OCI-LY3 (cell line): ENCODE results near the gene CELF2.

Experiments
- H2AFZ ChIP-seq: fragments of 200-600, 300-600 bp; shearing (Covaris generic); 2 replicates; pipeline ENCODE4 v1.6.0; 2014; ENCODE audit warnings: antibody characterized with exemption, low read depth, low read length
- H3K27ac ChIP-seq: fragments of 200-600, 300-600 bp; sonication (generic); 2 replicates; pipeline ENCODE4 v1.5.1; 2014; ENCODE audit warnings: mild to moderate bottlenecking, low read length, moderate library complexity, mixed read lengths
- H3K27me3 ChIP-seq: fragments of 200-600, 300-600 bp; sonication (generic); 2 replicates; pipeline ENCODE4 v1.6.1; 2014; ENCODE audit warnings: low read depth, low read length, mixed read lengths
- H3K36me3 ChIP-seq: fragments of 200-600, 300-600 bp; sonication (generic); replicated peaks from 2 replicates; pipeline ENCODE3; 2014; ENCODE audit warnings: low read depth, low read length, mixed read lengths
- H3K4me1 ChIP-seq: fragments of 300-600, 200-600 bp; sonication (generic); 2 replicates; pipeline ENCODE4 v1.6.1; 2014; ENCODE audit warnings: low read length, mixed read lengths
- H3K4me2 ChIP-seq: fragments of 200-600, 300-600 bp; sonication (generic); 2 replicates; pipeline ENCODE4 v1.6.1; 2014; ENCODE audit warnings: low read length, mixed read lengths
- H3K4me3 ChIP-seq: fragments of 300-600, 200-600 bp; sonication (generic); 2 replicates; pipeline ENCODE4 v1.5.1; 2014; ENCODE audit warnings: antibody characterized with exemption, mild to moderate bottlenecking, low read length, moderate library complexity
- H3K79me2 ChIP-seq: fragments of 300-600, 200-600 bp; shearing (Covaris generic); 2 replicates; pipeline ENCODE4 v1.6.1; 2014; ENCODE audit warnings: mild to moderate bottlenecking, low read length, mixed read lengths
- H3K9ac ChIP-seq: fragments of 300-600, 200-600 bp; shearing (Covaris generic); 2 replicates; pipeline ENCODE4 v1.6.0; 2014; ENCODE audit warnings: mild to moderate bottlenecking, low read length, moderate library complexity
- H3K9me3 ChIP-seq: fragments of 200-600, 300-600 bp; shearing (Covaris generic); 2 replicates; pipeline ENCODE4 v1.6.1; 2014; ENCODE audit warnings: low read length, mixed read lengths; ENCODE audit not compliant: insufficient read depth
- H4K20me1 ChIP-seq: fragments of 200-600, 300-600 bp; sonication (generic); 2 replicates; pipeline ENCODE4 v1.6.1; 2016; ENCODE audit warnings: low read length, mixed read lengths; ENCODE audit not compliant: insufficient read depth
- CTCF ChIP-seq: fragments of 200-600, 300-600 bp; sonication (generic); IDR thresholded peaks from 2 replicates; pipeline ENCODE4 v1.5.1; 2014; ENCODE audit warnings: antibody characterized with exemption, low read length, low read depth
- EZH2phosphoT487 ChIP-seq: fragments of 200-600 bp; shearing (Covaris generic); IDR thresholded peaks from 2 replicates; pipeline ENCODE4 v1.6.1; 2018; ENCODE audit warnings: antibody characterized with exemption, mixed run types, low read depth

Gene CELF2

GRCh38 chr10:11227103-11227502 lies 209.4 kb downstream of the CELF2 start:
- no peak for TF ChIP-seq CTCF
- no peak for TF ChIP-seq EZH2phosphoT487
- H3K27me3 ChIP-seq = peaks cover 19% of the 10 kb centered on the region; the same call in 1 of the 2 replicates
- H3K4me1 ChIP-seq = peaks cover 33% of the 10 kb centered on the region
- H3K9ac ChIP-seq = peak overlapping the region; percentile 46; the same call in 1 of the 2 replicates
- H3K9me3 ChIP-seq = no peaks in the 10 kb centered on the region
- no peaks in the 10 kb centered on the region for H3K36me3 ChIP-seq
- H3K4me2 ChIP-seq = peak overlapping the region; percentile 98
- no peaks in the 10 kb centered on the region for H3K79me2 ChIP-seq
- peak overlapping the region; percentile 73 for H3K4me3 ChIP-seq
- H4K20me1 ChIP-seq = peaks cover 8% of the 10 kb centered on the region; the same call in 1 of the 2 replicates
- H2AFZ ChIP-seq = no peak overlapping the region
- peak overlapping the region; percentile 83 for H3K27ac ChIP-seq

- Histone ChIP-seq H3K27me3 (peaks cover 39% of the 10 kb centered on the region), H3K36me3 (no peaks in the 10 kb centered on the region), H3K4me3 (no peak overlapping the region), H3K9ac (no peak overlapping the region), H3K27ac (no peak overlapping the region), H2AFZ (no peak overlapping the region), H3K9me3 (no peaks in the 10 kb centered on the region), H3K4me2 (no peak overlapping the region), H3K4me1 (peaks cover 33% of the 10 kb centered on the region), H4K20me1 (peaks cover 8% of the 10 kb centered on the region; the same call in 1 of the 2 replicates), H3K79me2 (no peaks in the 10 kb centered on the region)
- TF ChIP-seq EZH2phosphoT487 (no peak), CTCF (no peak)
Observed at GRCh38 chr10:11229893-11230292, 212.2 kb downstream of the CELF2 start.

- Histone ChIP-seq H3K4me2 (no peak overlapping the region), H3K79me2 (no peaks in the 10 kb centered on the region), H3K4me1 (peaks cover 33% of the 10 kb centered on the region), H3K9ac (no peak overlapping the region), H2AFZ (no peak overlapping the region), H3K27ac (no peak overlapping the region), H3K27me3 (peaks cover 40% of the 10 kb centered on the region), H3K36me3 (no peaks in the 10 kb centered on the region), H3K9me3 (no peaks in the 10 kb centered on the region), H3K4me3 (no peak overlapping the region), H4K20me1 (peaks cover 8% of the 10 kb centered on the region; the same call in 1 of the 2 replicates)
- no peak for TF ChIP-seq EZH2phosphoT487
- no peak for TF ChIP-seq CTCF
Observed at GRCh38 chr10:11230498-11231167, 213.0 kb downstream of the CELF2 start.

DNA sequence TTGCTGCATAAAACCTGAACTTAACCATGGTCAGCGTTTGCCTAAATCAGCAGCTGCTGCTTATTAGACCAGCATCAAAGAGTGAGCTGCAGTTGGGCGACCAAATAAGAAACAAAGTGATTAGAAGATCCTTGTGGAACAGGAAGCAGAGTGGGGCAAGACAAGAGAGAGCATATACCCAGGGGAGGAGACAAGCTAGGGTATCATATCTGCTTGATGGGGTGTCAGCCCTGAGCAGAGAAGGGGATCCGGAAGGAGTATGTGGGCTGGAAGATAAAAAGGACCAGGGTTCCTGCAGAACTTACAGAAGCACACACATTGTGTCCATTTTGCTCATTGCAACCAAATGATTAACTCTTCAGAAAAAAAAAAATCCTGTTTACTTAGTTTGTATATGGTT lies 213.6 kb downstream of the CELF2 start:
- peaks cover 33% of the 10 kb centered on the region for H3K4me1 ChIP-seq
- H3K9me3 ChIP-seq = no peaks in the 10 kb centered on the region
- H3K36me3 ChIP-seq = no peaks in the 10 kb centered on the region
- no peak overlapping the region for H3K4me2 ChIP-seq
- TF ChIP-seq EZH2phosphoT487 (no peak), CTCF (no peak)
- H2AFZ ChIP-seq = no peak overlapping the region
- H3K27ac ChIP-seq = no peak overlapping the region
- H3K79me2 ChIP-seq = no peaks in the 10 kb centered on the region
- H3K27me3 ChIP-seq = peaks cover 42% of the 10 kb centered on the region
- no peak overlapping the region for H3K4me3 ChIP-seq
- peaks cover 12% of the 10 kb centered on the region; the same call in 1 of the 2 replicates for H4K20me1 ChIP-seq
- no peak overlapping the region for H3K9ac ChIP-seq
